ENCODE measurements around the gene AGXT. TPM values are rescaled to one million over a fixed set of nuclear protein-coding genes. Genes with fewer than 3 reads are reported as not detected.

The AGXT gene
- total RNA-seq, 1 donor from 2014 or later: 0.48 TPM

- peak; percentile 17 for DNase-seq (ENCODE audit: low spot score)
Measured at GRCh38 chr2:240926516-240927389, 58.1 kb downstream of the AGXT start.

DNA sequence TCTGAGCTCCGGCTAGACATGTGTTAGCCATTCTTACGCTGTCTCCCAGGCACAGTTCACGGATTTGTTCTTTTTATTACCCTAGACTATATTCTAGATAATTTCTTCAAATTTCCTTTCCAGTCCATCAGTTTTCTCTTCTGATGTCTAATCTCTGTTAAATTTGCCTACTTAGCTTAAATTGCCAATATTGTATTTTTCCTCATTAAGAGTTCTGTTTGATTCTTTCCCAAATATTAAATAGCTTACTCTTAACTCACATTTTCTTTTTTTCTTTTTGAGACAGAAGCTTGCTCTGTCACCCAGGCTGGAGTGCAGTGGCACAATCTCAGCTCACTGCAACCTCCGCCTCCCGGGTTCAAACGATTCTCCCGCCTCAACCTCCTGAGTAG, 58.8 kb downstream of the AGXT start:
- DNase-seq (ENCODE audit: low spot score): no peak

DNA sequence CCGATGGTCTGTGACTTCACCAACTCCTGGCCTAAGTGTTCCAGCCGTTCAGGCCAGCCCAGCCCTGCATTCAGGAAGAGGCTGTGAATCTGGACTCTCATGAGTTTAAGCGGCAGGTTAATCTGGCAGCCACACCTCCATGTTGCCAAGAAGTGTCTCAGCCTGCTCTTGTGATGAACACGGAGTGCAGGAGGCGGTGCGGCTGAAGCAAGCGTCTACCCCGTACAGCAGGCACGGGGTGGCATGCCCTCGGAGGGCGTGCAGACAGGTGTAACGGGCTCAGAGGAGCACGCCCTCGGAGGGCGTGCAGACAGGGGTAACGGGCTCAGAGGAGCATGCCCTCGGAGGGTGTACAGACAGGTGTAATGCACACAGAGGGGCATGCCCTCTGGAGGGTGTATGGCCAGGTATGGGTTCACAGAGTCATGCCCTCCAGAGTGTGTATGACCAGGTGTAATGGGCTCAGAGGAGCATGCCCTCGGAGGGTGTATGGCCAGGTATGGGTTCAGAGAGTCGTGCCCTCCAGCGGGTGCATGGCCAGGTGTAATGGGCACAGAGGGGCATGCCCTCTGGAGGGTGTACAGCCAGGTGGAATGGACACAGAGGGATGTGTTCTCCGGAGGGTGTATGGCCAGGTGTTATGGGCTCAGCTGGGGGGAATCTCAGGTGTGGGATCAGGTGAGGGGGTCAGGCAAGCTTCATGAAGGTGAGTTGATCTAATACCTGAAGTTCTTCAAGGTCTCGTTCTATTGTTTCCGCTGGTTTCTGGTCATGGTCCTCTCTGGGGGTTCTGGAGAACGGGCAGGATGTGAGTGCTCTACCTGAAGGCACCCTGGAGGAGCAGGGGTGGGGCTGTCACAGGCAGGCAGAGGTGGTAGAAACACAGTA, 60.1 kb downstream of the AGXT start:
- DNase-seq (ENCODE audit: low spot score): no peak

DNA sequence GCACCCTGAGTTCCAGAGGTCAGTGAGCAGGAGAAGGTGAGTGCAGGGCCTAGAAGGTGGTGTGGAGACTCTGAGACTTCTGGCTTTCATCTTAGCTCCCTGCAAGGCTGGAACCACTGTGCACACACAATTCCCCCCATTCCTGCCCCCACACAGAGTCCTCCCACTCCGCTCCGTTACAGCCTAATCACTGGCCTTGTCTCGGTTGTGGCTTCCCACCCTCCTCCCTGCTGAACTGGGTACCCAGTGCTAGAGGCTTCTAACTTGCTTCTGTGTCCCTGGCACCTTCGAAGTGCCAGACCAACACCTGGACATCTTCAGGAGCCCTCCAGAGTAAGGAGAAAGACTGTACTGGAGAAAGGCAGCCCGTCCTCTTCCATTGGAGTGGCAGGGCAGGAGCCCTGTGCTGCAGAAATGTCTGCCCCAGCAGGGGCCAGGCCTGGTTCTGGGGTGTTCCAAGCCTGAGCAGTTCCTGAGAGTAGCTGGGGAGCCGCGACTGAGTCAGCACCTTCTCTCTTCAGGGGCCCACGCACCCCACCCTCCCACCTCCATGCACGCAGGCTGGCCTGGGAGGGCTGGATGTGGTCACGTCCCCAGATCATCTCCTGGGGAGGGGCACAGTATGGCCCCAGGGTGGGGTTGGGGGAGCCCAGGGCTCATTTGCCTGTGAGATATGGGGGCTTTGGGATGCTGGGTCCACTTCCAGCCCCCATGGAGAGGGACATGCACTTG, 60.9 kb downstream of the AGXT start:
- DNase-seq (ENCODE audit: low spot score): no peak

Other genes with a start within 250 kb of the AGXT start
- 3.1 TPM for gene GPR35, start 243.3 kb upstream of the AGXT start, total RNA-seq (ENCODE audit: insufficient read depth, low replicate concordance)
- 0.96 TPM for gene AQP12B, start 185.9 kb upstream of the AGXT start, total RNA-seq (ENCODE audit: insufficient read depth, low replicate concordance)
- not detected for gene AQP12A, start 177.0 kb upstream of the AGXT start, total RNA-seq (ENCODE audit: insufficient read depth, low replicate concordance)
- gene KIF1A, start 48.6 kb upstream of the AGXT start, total RNA-seq (ENCODE audit: insufficient read depth, low replicate concordance): 2.2 TPM
- 1.9 TPM for gene MAB21L4, start 27.3 kb downstream of the AGXT start, total RNA-seq (ENCODE audit: insufficient read depth, low replicate concordance)
- gene CROCC2, start 37.5 kb downstream of the AGXT start, total RNA-seq (ENCODE audit: insufficient read depth, low replicate concordance): 3.1 TPM
- 3.6 TPM for gene SNED1, start 129.8 kb downstream of the AGXT start, total RNA-seq (ENCODE audit: insufficient read depth, low replicate concordance)
- 57.1 TPM for gene MTERF4, start 233.5 kb downstream of the AGXT start, total RNA-seq (ENCODE audit: insufficient read depth, low replicate concordance)